Endodermal cell (in vitro differentiated cells): ENCODE results near the gene ASAP2. TPM values are rescaled to one million over a fixed set of nuclear protein-coding genes. Genes with fewer than 3 reads are reported as not detected.
A peak's percentile ranks its signal among the peaks of the same experiment; 100 is the strongest.

Source experiments
- DNase-seq: peaks from one replicate; pipeline ENCODE4 v3.0.0-alpha.2; 2017
- H3K27ac ChIP-seq: 2 replicates; pipeline ENCODE4 v1.5.1; 2013; ENCODE audit warnings: mild to moderate bottlenecking, low read depth, low read length, moderate library complexity
- H3K27me3 ChIP-seq: 2 replicates; pipeline ENCODE4 v1.6.1; 2013; ENCODE audit warnings: mild to moderate bottlenecking, low read length, moderate library complexity; ENCODE audit not compliant: insufficient read depth, control insufficient read depth, poor library complexity, severe bottlenecking
- H3K36me3 ChIP-seq: 2 replicates; pipeline ENCODE4 v1.7.0; 2013; ENCODE audit warnings: mild to moderate bottlenecking, low read length, moderate library complexity; ENCODE audit not compliant: control insufficient read depth, insufficient read depth
- H3K4me1 ChIP-seq: one replicate; pipeline ENCODE4 v1.7.0; 2013; ENCODE audit warnings: low read length; ENCODE audit not compliant: control insufficient read depth, insufficient read depth
- H3K4me3 ChIP-seq: 2 replicates; pipeline ENCODE4 v1.5.1; 2013; ENCODE audit warnings: mild to moderate bottlenecking, low read length, moderate library complexity
- H3K9ac ChIP-seq: 2 replicates; pipeline ENCODE4 v1.6.1; 2013; ENCODE audit warnings: mild to moderate bottlenecking, low read length, moderate library complexity; ENCODE audit not compliant: poor library complexity, severe bottlenecking; ENCODE audit errors: extremely low read depth
- H3K9me3 ChIP-seq: 2 replicates; pipeline ENCODE4 v1.6.1; 2013; ENCODE audit warnings: mild to moderate bottlenecking, low read length, moderate library complexity; ENCODE audit not compliant: control insufficient read depth
- H3K27ac Mint-ChIP-seq: 2 replicates; pipeline ENCODE4 v1.8.0; 2020; ENCODE audit warnings: mixed read lengths
- H3K27me3 Mint-ChIP-seq: 2 replicates; pipeline ENCODE4 v1.8.0; 2021; ENCODE audit warnings: mild to moderate bottlenecking, mixed read lengths; ENCODE audit not compliant: insufficient read depth
- H3K36me3 Mint-ChIP-seq: 2 replicates; pipeline ENCODE4 v1.8.0; 2020; ENCODE audit warnings: low read depth, mixed read lengths
- H3K4me1 Mint-ChIP-seq: 2 replicates; pipeline ENCODE4 v1.8.0; 2020; ENCODE audit warnings: mixed read lengths
- H3K4me3 Mint-ChIP-seq: 2 replicates; pipeline ENCODE4 v1.8.0; 2020; ENCODE audit warnings: mild to moderate bottlenecking, moderate library complexity, mixed read lengths
- H3K9me3 Mint-ChIP-seq: 2 replicates; pipeline ENCODE4 v1.8.0; 2020; ENCODE audit warnings: mild to moderate bottlenecking, mixed read lengths
- CTCF ChIP-seq: fragments of 200-600 bp; sonication (generic); conservative IDR thresholded peaks from 2 replicates; pipeline ENCODE4 v1.5.0; 2021; ENCODE audit warnings: antibody characterized with exemption, mild to moderate bottlenecking
- WGBS, 2 experiments: methylation state at CpG; one replicate each; pipeline versions ENCODE4 v1.1.5 to v1.1.7; 2013; ENCODE audit warnings: missing lambda C conversion rate in 2 of 2, mixed read lengths in 1 of 2; ENCODE audit not compliant: insufficient coverage in 1 of 2, insufficient read length in 1 of 2; 5-methylcytosine and 5-hydroxymethylcytosine counted together
- total RNA-seq, 2 donors: library from RNA; stranded (reverse); fragmentation: NEBNext Ultra II Directional in 1 of 2; extraction: Animal tissue kit (Norgen Biotek cat#: 25700) in 1 of 2; gene quantifications; 2 replicates in 1 of 2; 3 replicates in 1 of 2; pipeline ENCODE4 v1.2.1, GENCODE V29; 2021

Gene ASAP2
- total RNA-seq, 2 donors from 2014 or later, result 11.8 to 20.4 TPM

DNA sequence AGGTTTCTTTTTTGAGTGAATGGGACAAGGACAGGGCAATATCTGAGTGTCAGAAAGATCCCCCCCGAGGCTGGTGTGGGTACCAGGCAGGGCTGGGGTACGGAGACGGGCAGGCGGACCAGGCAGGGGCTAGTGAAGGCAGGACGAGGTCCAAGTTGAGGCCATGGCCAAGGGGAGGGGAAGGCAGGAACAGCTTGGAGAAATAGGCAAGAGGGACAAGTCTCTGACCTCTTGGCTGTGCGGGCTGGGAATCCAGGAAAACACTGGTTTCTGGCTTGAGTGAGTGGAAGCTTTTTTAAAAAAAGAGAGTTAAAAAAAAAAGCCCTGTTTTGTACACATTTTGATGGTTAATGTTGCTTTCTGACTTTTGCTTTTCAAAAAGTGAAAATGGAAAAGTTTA lies 30.3 kb downstream of the ASAP2 start:
- 88 to 97% methylated on average over 4 to 6 of the region's 6 CpGs for WGBS, 2 experiments
- Mint-ChIP-seq H3K4me1 (peaks cover 15% of the 10 kb centered on the region), H3K36me3 (no peaks in the 10 kb centered on the region), H3K9me3 (no peaks in the 10 kb centered on the region), H3K27ac (peak overlapping the region; percentile 33), H3K27me3 (peaks cover 7% of the 10 kb centered on the region), H3K4me3 (no peak overlapping the region)
- H3K27me3 ChIP-seq, result no peaks in the 10 kb centered on the region
- no peak overlapping the region for H3K4me3 ChIP-seq
- no peak overlapping the region for H3K27ac ChIP-seq
- no peaks in the 10 kb centered on the region for H3K36me3 ChIP-seq
- no peak overlapping the region for H3K9ac ChIP-seq
- no peak for TF ChIP-seq CTCF
- no peaks in the 10 kb centered on the region for H3K4me1 ChIP-seq
- no peaks in the 10 kb centered on the region for H3K9me3 ChIP-seq
- DNase-seq, result no peak

- 92 to 100% methylated on average over 4 to 5 of the region's 5 CpGs for WGBS, 2 experiments
- Mint-ChIP-seq H3K4me3 (no peak overlapping the region), H3K4me1 (peaks cover 15% of the 10 kb centered on the region), H3K9me3 (no peaks in the 10 kb centered on the region), H3K27ac (no peak overlapping the region), H3K27me3 (peaks cover 2% of the 10 kb centered on the region), H3K36me3 (no peaks in the 10 kb centered on the region)
- no peak overlapping the region for H3K4me3 ChIP-seq
- H3K9me3 ChIP-seq, result no peaks in the 10 kb centered on the region
- no peaks in the 10 kb centered on the region for H3K36me3 ChIP-seq
- H3K9ac ChIP-seq, result no peak overlapping the region
- H3K4me1 ChIP-seq, result no peaks in the 10 kb centered on the region
- no peak overlapping the region for H3K27ac ChIP-seq
- no peak for DNase-seq
- TF ChIP-seq CTCF, result no peak
- H3K27me3 ChIP-seq, result no peaks in the 10 kb centered on the region
Measured at GRCh38 chr2:9237831-9238230, 31.2 kb downstream of the ASAP2 start.

DNA sequence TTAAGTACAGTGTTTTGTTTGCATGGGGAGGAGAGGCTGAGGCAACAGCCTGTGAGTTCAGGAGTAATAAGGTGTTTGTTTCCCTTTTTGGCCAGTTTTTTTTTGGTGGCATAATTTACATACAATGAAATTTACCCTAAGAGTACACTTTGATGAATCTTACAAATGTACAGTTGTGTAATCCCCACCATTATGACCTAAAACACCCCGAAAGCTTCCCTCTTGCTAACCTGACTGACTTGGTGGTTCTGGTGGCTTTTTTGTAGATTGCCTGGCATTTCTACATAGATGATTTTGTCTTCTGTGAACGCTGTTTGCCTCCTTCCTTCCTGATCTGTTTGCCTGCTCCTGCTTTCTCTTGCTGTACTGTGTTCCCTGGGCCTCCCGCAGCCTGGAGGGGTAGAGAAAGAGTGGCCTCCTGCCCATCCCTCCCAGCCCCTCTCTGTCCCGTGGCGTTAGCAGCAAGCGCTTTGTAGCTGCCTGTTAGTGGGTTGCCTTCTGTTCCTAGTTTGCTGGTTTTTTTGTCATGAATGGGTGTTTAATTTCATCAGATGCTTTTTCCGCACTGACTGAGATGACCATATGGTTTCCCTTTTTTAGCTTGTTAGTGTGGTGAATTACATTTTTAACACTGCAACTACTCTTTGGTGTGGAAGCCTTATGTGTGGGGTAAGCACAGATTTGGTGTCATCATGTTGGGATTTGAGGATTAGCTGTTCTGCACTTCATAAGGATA lies 32.1 kb downstream of the ASAP2 start:
- Histone ChIP-seq H3K9me3 (no peaks in the 10 kb centered on the region), H3K4me3 (no peak overlapping the region), H3K27ac (peak overlapping the region; percentile 67), H3K4me1 (no peaks in the 10 kb centered on the region), H3K27me3 (no peaks in the 10 kb centered on the region), H3K9ac (no peak overlapping the region), H3K36me3 (no peaks in the 10 kb centered on the region)
- no peak overlapping the region for H3K27ac Mint-ChIP-seq
- H3K27me3 Mint-ChIP-seq, result no peaks in the 10 kb centered on the region
- no peaks in the 10 kb centered on the region for H3K36me3 Mint-ChIP-seq
- DNase-seq, result peak; percentile 9
- 87 to 100% methylated on average over 2 to 7 of the region's 7 CpGs for WGBS, 2 experiments
- H3K4me1 Mint-ChIP-seq, result peaks cover 15% of the 10 kb centered on the region
- no peaks in the 10 kb centered on the region for H3K9me3 Mint-ChIP-seq
- H3K4me3 Mint-ChIP-seq, result no peak overlapping the region
- no peak for TF ChIP-seq CTCF
